ENCODE results near the gene ABCA4.

DNA sequence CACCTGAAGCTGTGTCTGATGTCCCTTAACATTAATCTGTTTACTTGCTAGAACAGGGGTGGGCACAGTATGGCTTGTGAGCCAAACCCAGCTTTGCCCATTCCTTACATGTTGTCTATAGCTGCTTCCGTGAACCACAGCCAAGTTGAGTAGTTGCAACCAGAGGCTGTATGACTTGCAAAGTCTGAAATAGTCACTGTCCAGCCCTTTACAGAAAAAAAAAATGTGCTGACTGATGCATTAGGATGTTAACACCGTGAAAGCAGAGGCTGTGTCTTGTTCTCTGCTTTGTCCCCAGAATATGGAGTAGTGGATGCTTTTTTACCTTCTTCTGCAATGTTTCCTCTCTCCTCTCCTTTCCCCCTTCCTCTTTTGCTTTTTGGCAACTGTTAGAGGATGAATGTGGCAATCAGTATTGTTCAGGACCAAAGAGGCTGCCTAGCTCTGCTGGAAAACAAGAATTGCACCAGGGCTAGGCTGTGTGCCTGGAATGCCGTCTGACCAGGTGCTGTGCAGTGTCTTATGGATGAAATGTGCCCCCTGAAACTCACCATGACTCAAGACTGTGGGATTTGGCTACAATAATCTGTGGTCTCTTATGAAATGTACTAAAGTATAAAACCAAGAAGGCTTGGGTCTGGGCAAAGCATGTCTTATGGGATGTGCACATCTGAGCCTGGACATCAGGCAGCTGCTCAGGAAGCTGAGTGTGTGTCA is 132.2 kb downstream of the ABCA4 start:
- TF ChIP-seq POLR2A (IDR thresholded peaks at IDR 0.05; ENCODE audit: low read depth, low read length) (no peak), POLR2AphosphoS5 (IDR thresholded peaks at IDR 0.05; ENCODE audit: low read depth, low read length) (no peak)
